Activated naive CD4-positive, alpha-beta T cell treated with anti-CD3 and anti-CD28 coated beads, Interleukin-2, amount 50 U/mL, for 24 hours (primary cell): ENCODE data around the gene SKAP1.
A peak's percentile ranks its signal among the peaks of the same experiment; 100 is the strongest.
"Not testable (repeated sequence)": the region's sequence is repeated elsewhere in the genome, so short reads cannot be mapped to it uniquely, and the experiment has no call there.

Experiments
- H3K27ac Mint-ChIP-seq: one replicate; pipeline ENCODE4 v1.8.0; 2021; ENCODE audit warnings: mild to moderate bottlenecking, mixed read lengths
- H3K27me3 Mint-ChIP-seq: one replicate; pipeline ENCODE4 v1.8.0; 2021; ENCODE audit warnings: mixed read lengths
- H3K36me3 Mint-ChIP-seq: one replicate; pipeline ENCODE4 v1.8.0; 2021; ENCODE audit warnings: mixed read lengths
- H3K4me1 Mint-ChIP-seq: one replicate; pipeline ENCODE4 v1.8.0; 2021; ENCODE audit warnings: mixed read lengths
- H3K4me3 Mint-ChIP-seq: one replicate; pipeline ENCODE4 v1.8.0; 2021; ENCODE audit warnings: mild to moderate bottlenecking, mixed read lengths
- H3K9me3 Mint-ChIP-seq: one replicate; pipeline ENCODE4 v1.8.0; 2021; ENCODE audit warnings: mixed read lengths

SKAP1 gene

GRCh38 chr17:48308581-48308980 lies 121.4 kb downstream of the SKAP1 start:
- H3K27ac Mint-ChIP-seq: no peak overlapping the region
- no peak overlapping the region for H3K4me3 Mint-ChIP-seq
- peaks cover 51% of the 10 kb centered on the region for H3K4me1 Mint-ChIP-seq
- no peaks in the 10 kb centered on the region for H3K9me3 Mint-ChIP-seq
- H3K27me3 Mint-ChIP-seq: no peaks in the 10 kb centered on the region
- H3K36me3 Mint-ChIP-seq: peaks cover 7% of the 10 kb centered on the region

- Mint-ChIP-seq H3K9me3 (no peaks in the 10 kb centered on the region), H3K4me3 (no peak overlapping the region), H3K27me3 (no peaks in the 10 kb centered on the region), H3K4me1 (peaks cover 52% of the 10 kb centered on the region), H3K36me3 (peaks cover 7% of the 10 kb centered on the region), H3K27ac (no peak overlapping the region)
Measured at GRCh38 chr17:48307814-48308411, 122.1 kb downstream of the SKAP1 start.

- H3K4me3 Mint-ChIP-seq: no peak overlapping the region
Measured at GRCh38 chr17:48307255-48307654, 122.8 kb downstream of the SKAP1 start.

GRCh38 chr17:48301002-48301401 lies 129.0 kb downstream of the SKAP1 start:
- no peak overlapping the region for H3K4me3 Mint-ChIP-seq
- H3K4me1 Mint-ChIP-seq: peaks cover 78% of the 10 kb centered on the region
- H3K27me3 Mint-ChIP-seq: no peaks in the 10 kb centered on the region
- no peaks in the 10 kb centered on the region for H3K9me3 Mint-ChIP-seq
- peak overlapping the region; percentile 91 for H3K27ac Mint-ChIP-seq
- peaks cover 8% of the 10 kb centered on the region for H3K36me3 Mint-ChIP-seq

More at GRCh38 chr17:48307255-48307654, 122.8 kb downstream of the SKAP1 start:
- Mint-ChIP-seq H3K9me3 (no peaks in the 10 kb centered on the region), H3K27me3 (no peaks in the 10 kb centered on the region), H3K36me3 (peaks cover 7% of the 10 kb centered on the region), H3K4me1 (peaks cover 50% of the 10 kb centered on the region), H3K27ac (no peak overlapping the region)

GRCh38 chr17:48299760-48300159 lies 130.3 kb downstream of the SKAP1 start:
- H3K27ac Mint-ChIP-seq: peak overlapping the region; percentile 86
- H3K4me1 Mint-ChIP-seq: peaks cover 86% of the 10 kb centered on the region
- H3K27me3 Mint-ChIP-seq: no peaks in the 10 kb centered on the region
- H3K4me3 Mint-ChIP-seq: peak overlapping the region; percentile 9
- H3K9me3 Mint-ChIP-seq: no peaks in the 10 kb centered on the region
- H3K36me3 Mint-ChIP-seq: peaks cover 8% of the 10 kb centered on the region

- Mint-ChIP-seq H3K4me1 (peaks cover 83% of the 10 kb centered on the region), H3K9me3 (no peaks in the 10 kb centered on the region), H3K4me3 (no peak overlapping the region), H3K27me3 (no peaks in the 10 kb centered on the region), H3K27ac (peak overlapping the region; percentile 86), H3K36me3 (peaks cover 8% of the 10 kb centered on the region)
Measured at GRCh38 chr17:48297825-48298224, 132.2 kb downstream of the SKAP1 start.

GRCh38 chr17:48296453-48296852 lies 133.6 kb downstream of the SKAP1 start:
- H3K9me3 Mint-ChIP-seq: no peaks in the 10 kb centered on the region
- H3K27me3 Mint-ChIP-seq: no peaks in the 10 kb centered on the region
- peak overlapping the region; percentile 24 for H3K27ac Mint-ChIP-seq
- H3K4me1 Mint-ChIP-seq: peaks cover 80% of the 10 kb centered on the region
- peaks cover 8% of the 10 kb centered on the region for H3K36me3 Mint-ChIP-seq
- H3K4me3 Mint-ChIP-seq: no peak overlapping the region

- no peaks in the 10 kb centered on the region for H3K27me3 Mint-ChIP-seq
- peak overlapping the region; percentile 80 for H3K4me3 Mint-ChIP-seq
- no peaks in the 10 kb centered on the region for H3K9me3 Mint-ChIP-seq
- H3K4me1 Mint-ChIP-seq: peaks cover 71% of the 10 kb centered on the region
- peak overlapping the region; percentile 84 for H3K27ac Mint-ChIP-seq
- peaks cover 4% of the 10 kb centered on the region for H3K36me3 Mint-ChIP-seq
Measured at GRCh38 chr17:48295362-48296288, 134.4 kb downstream of the SKAP1 start.

- H3K4me1 Mint-ChIP-seq: peaks cover 68% of the 10 kb centered on the region
- H3K27me3 Mint-ChIP-seq: no peaks in the 10 kb centered on the region
- peak overlapping the region; percentile 84 for H3K27ac Mint-ChIP-seq
- peaks cover 2% of the 10 kb centered on the region for H3K36me3 Mint-ChIP-seq
- H3K9me3 Mint-ChIP-seq: no peaks in the 10 kb centered on the region
- peak overlapping the region; percentile 80 for H3K4me3 Mint-ChIP-seq
Measured at GRCh38 chr17:48294806-48295361, 135.1 kb downstream of the SKAP1 start.

GRCh38 chr17:48294020-48294805 lies 135.8 kb downstream of the SKAP1 start:
- H3K36me3 Mint-ChIP-seq: peaks cover 2% of the 10 kb centered on the region
- no peaks in the 10 kb centered on the region for H3K27me3 Mint-ChIP-seq
- H3K27ac Mint-ChIP-seq: peak overlapping the region; percentile 84
- no peaks in the 10 kb centered on the region for H3K9me3 Mint-ChIP-seq
- H3K4me1 Mint-ChIP-seq: peaks cover 62% of the 10 kb centered on the region
- peak overlapping the region; percentile 80 for H3K4me3 Mint-ChIP-seq

GRCh38 chr17:48293319-48294019 lies 136.5 kb downstream of the SKAP1 start:
- Mint-ChIP-seq H3K27ac (peak overlapping the region; percentile 37), H3K4me3 (peak overlapping the region; percentile 5), H3K9me3 (no peaks in the 10 kb centered on the region), H3K4me1 (peaks cover 54% of the 10 kb centered on the region), H3K36me3 (no peaks in the 10 kb centered on the region), H3K27me3 (no peaks in the 10 kb centered on the region)

GRCh38 chr17:48290378-48290777 lies 139.6 kb downstream of the SKAP1 start:
- no peaks in the 10 kb centered on the region for H3K27me3 Mint-ChIP-seq
- H3K4me3 Mint-ChIP-seq: no peak overlapping the region
- peaks cover 37% of the 10 kb centered on the region for H3K4me1 Mint-ChIP-seq
- no peaks in the 10 kb centered on the region for H3K9me3 Mint-ChIP-seq
- H3K27ac Mint-ChIP-seq: no peak overlapping the region
- H3K36me3 Mint-ChIP-seq: peaks cover 4% of the 10 kb centered on the region

GRCh38 chr17:48286917-48287316 lies 143.1 kb downstream of the SKAP1 start:
- peaks cover 29% of the 10 kb centered on the region for H3K4me1 Mint-ChIP-seq
- H3K4me3 Mint-ChIP-seq, H3K27me3 Mint-ChIP-seq, H3K9me3 Mint-ChIP-seq, H3K36me3 Mint-ChIP-seq, H3K27ac Mint-ChIP-seq: not testable (repeated sequence)

- Mint-ChIP-seq H3K27ac (no peak overlapping the region), H3K4me3 (no peak overlapping the region), H3K27me3 (no peaks in the 10 kb centered on the region), H3K4me1 (peaks cover 29% of the 10 kb centered on the region), H3K36me3 (peaks cover 4% of the 10 kb centered on the region), H3K9me3 (no peaks in the 10 kb centered on the region)
Measured at GRCh38 chr17:48285614-48286013, 144.4 kb downstream of the SKAP1 start.

- H3K4me3 Mint-ChIP-seq: no peak overlapping the region
- no peak overlapping the region for H3K27ac Mint-ChIP-seq
- no peaks in the 10 kb centered on the region for H3K9me3 Mint-ChIP-seq
- no peaks in the 10 kb centered on the region for H3K27me3 Mint-ChIP-seq
- H3K36me3 Mint-ChIP-seq: peaks cover 7% of the 10 kb centered on the region
- H3K4me1 Mint-ChIP-seq: peaks cover 28% of the 10 kb centered on the region
Measured at GRCh38 chr17:48283907-48284306, 146.1 kb downstream of the SKAP1 start.
